Activated CD4-positive, alpha-beta T cell treated with anti-CD3 and anti-CD28 coated beads, Interleukin-2, amount 50 U/mL, for 1 hour (primary cell): ENCODE measurements around the gene ARFIP2.
A peak's percentile ranks its signal among the peaks of the same experiment; 100 is the strongest.
"Not testable (repeated sequence)": the region's sequence is repeated elsewhere in the genome, so short reads cannot be mapped to it uniquely, and the experiment has no call there.

Source experiments
- DNase-seq: peaks from one replicate; pipeline ENCODE4 v3.0.0-alpha.2; 2020

ARFIP2 gene

GRCh38 chr11:6481012-6481923 lies at the start of gene ARFIP2, which contains the start of gene TIMM10B:
Gene ARFIP2, minus strand, starts transcription at chr11:6481331. Its CDS starts 910 bp downstream, at chr11:6480421.
Gene TIMM10B, plus strand, starts transcription at chr11:6481501. Its CDS starts 16 bp downstream, at chr11:6481517.
- DNase-seq: peak; percentile 96

- no peak for DNase-seq
These were observed 49.7 kb upstream of the ARFIP2 start for GRCh38 chr11:6530848-6531247.

GRCh38 chr11:6529266-6529665 lies 48.1 kb upstream of the ARFIP2 start:
- no peak for DNase-seq

GRCh38 chr11:6526411-6527135 lies 45.4 kb upstream of the ARFIP2 start:
- no peak for DNase-seq

- no peak for DNase-seq
These were observed 42.1 kb upstream of the ARFIP2 start for GRCh38 chr11:6523253-6523652.

GRCh38 chr11:6521946-6522345 lies 40.8 kb upstream of the ARFIP2 start:
- DNase-seq: not testable (repeated sequence)

GRCh38 chr11:6520265-6520664 lies 39.1 kb upstream of the ARFIP2 start:
- no peak for DNase-seq

- DNase-seq: no peak
These were observed 35.7 kb upstream of the ARFIP2 start for GRCh38 chr11:6516865-6517264.

GRCh38 chr11:6505577-6506240 lies 24.6 kb upstream of the ARFIP2 start:
- DNase-seq: no peak

GRCh38 chr11:6504166-6504565 lies 23.0 kb upstream of the ARFIP2 start:
- DNase-seq: no peak

GRCh38 chr11:6502382-6502781 lies 21.3 kb upstream of the ARFIP2 start:
- DNase-seq: no peak

GRCh38 chr11:6498544-6498943 lies 17.4 kb upstream of the ARFIP2 start:
- DNase-seq: no peak

GRCh38 chr11:6498121-6498520 lies 17.0 kb upstream of the ARFIP2 start:
- DNase-seq: no peak

GRCh38 chr11:6497069-6497839 lies 16.1 kb upstream of the ARFIP2 start, which contains the start of gene DNHD1:
Gene DNHD1, plus strand, starts transcription at chr11:6497280. Its CDS starts 936 bp downstream, at chr11:6498216.
- no peak for DNase-seq

- no peak for DNase-seq
These were observed 8.2 kb upstream of the ARFIP2 start for GRCh38 chr11:6489306-6489705.

GRCh38 chr11:6488821-6489220 lies 7.7 kb upstream of the ARFIP2 start:
- DNase-seq: no peak

- DNase-seq: no peak
These were observed 7.2 kb upstream of the ARFIP2 start for GRCh38 chr11:6488342-6488741.

GRCh38 chr11:6486938-6487337 lies 5.8 kb upstream of the ARFIP2 start:
- DNase-seq: no peak

GRCh38 chr11:6486256-6486655 lies 5.1 kb upstream of the ARFIP2 start:
- DNase-seq: no peak

- DNase-seq: no peak
These were observed 4.5 kb upstream of the ARFIP2 start for GRCh38 chr11:6485661-6486060.

GRCh38 chr11:6483015-6483414 lies 1.9 kb upstream of the ARFIP2 start:
- DNase-seq: no peak

- no peak for DNase-seq
These were observed 1.3 kb upstream of the ARFIP2 start for GRCh38 chr11:6482441-6482840.

GRCh38 chr11:6481924-6482275 lies 769 bp upstream of the ARFIP2 start:
- DNase-seq: no peak
